HepG2 (cell line): ENCODE measurements around the gene ROMO1. TPM values are rescaled to one million over a fixed set of nuclear protein-coding genes. Genes with fewer than 3 reads are reported as not detected.
A peak's percentile ranks its signal among the peaks of the same experiment; 100 is the strongest.

Experiments used
- ATAC-seq: fragments of 200-7000 bp; cut with Tn5 transposase; 3 replicates; pipeline ENCODE4 v1.9.1; 2020; ENCODE audit warnings: mild to moderate bottlenecking, moderate library complexity
- BruUV-seq: library from RNA; stranded (reverse); fragments of 400-500 nt; replicated peaks from 2 replicates; lab custom pipeline; 2021; lab: Mats Ljungman, UMichigan
- CTCF ChIA-PET: fragments of 300-600 bp; formaldehyde crosslinking; extraction: SDS; loops from one replicate; lab custom pipeline; 2021; ENCODE audit warnings: low total read pairs, inconsistent platforms, low intra/inter-chr PET ratio; lab: Yijun Ruan, JAX
- POLR2A ChIA-PET: fragments of 350-600 bp; sonication (Branson Sonifier 250); formaldehyde crosslinking; loops from one replicate; lab custom pipeline; 2020; ENCODE audit warnings: antibody characterized with exemption, inconsistent platforms; lab: Yijun Ruan, JAX
- DNase-seq: peaks from one replicate; pipeline ENCODE4 v3.0.0-alpha.2; 2015; ENCODE audit warnings: low spot score
- FAIRE-seq: peaks from 3 replicates; lab custom pipeline; 2011; peaks lifted over from hg19 to GRCh38; lab: Jason Lieb, UNC
- H2AFZ ChIP-seq: one replicate; pipeline ENCODE4 v1.6.1; 2011; ENCODE audit warnings: low read length, inconsistent platforms
- H3K27ac ChIP-seq: fragments of 300-600 bp; 3 replicates; pipeline ENCODE4 v1.8.0; 2011; ENCODE audit warnings: mixed run types, mild to moderate bottlenecking, mixed read lengths, low read length, inconsistent platforms; ENCODE audit not compliant: insufficient read depth; ENCODE audit errors: extremely low read length
- H3K27me3 ChIP-seq, 2 experiments: fragments of 200-600 bp in 1 of 2; 2 replicates in 1 of 2; 3 replicates in 1 of 2; pipeline versions ENCODE4 v1.6.0 to v1.8.0; 2011; ENCODE audit warnings: low read length in 2 of 2, mild to moderate bottlenecking in 2 of 2, moderate library complexity in 2 of 2, inconsistent platforms in 1 of 2; ENCODE audit not compliant: insufficient read depth in 2 of 2, control insufficient read depth in 1 of 2
- H3K36me3 ChIP-seq, 2 experiments: fragments of 200-600 bp in 1 of 2; replicated peaks in 1 of 2; 2 replicates in 1 of 2; 3 replicates in 1 of 2; pipeline versions ENCODE4 v1.5.1 to v1.8.0; 2011; ENCODE audit warnings: low read length in 2 of 2, inconsistent platforms in 1 of 2; ENCODE audit not compliant: insufficient read depth in 2 of 2, control insufficient read depth in 1 of 2
- H3K4me1 ChIP-seq: 2 replicates; pipeline ENCODE4 v1.5.1; 2012; ENCODE audit warnings: low read length, inconsistent platforms; ENCODE audit not compliant: insufficient read depth
- H3K4me2 ChIP-seq: 2 replicates; pipeline ENCODE4 v1.6.0; 2011; ENCODE audit warnings: low read depth, low read length, inconsistent platforms
- H3K4me3 ChIP-seq, 3 experiments: fragments of 200-600 bp in 1 of 3; sonication (generic), shearing (Covaris generic) in 1 of 3; replicated peaks in 1 of 3; 2 replicates each; pipeline ENCODE4 v1.5.1; 2011 to 2016; ENCODE audit warnings: low read length in 3 of 3, inconsistent platforms in 2 of 3, low read depth in 2 of 3, mild to moderate bottlenecking in 2 of 3, control low read depth in 1 of 3, mixed read lengths in 1 of 3; ENCODE audit not compliant: insufficient read depth in 1 of 3
- H3K79me2 ChIP-seq: one replicate; pipeline ENCODE4 v1.6.1; 2011; ENCODE audit warnings: low read length, inconsistent platforms; ENCODE audit not compliant: insufficient read depth
- H3K9ac ChIP-seq: 2 replicates; pipeline ENCODE4 v1.6.0; 2011; ENCODE audit warnings: mild to moderate bottlenecking, low read depth, low read length, inconsistent platforms; ENCODE audit not compliant: insufficient read depth
- H3K9me3 ChIP-seq: 2 replicates; pipeline ENCODE4 v1.5.1; 2012; ENCODE audit warnings: mild to moderate bottlenecking, low read length
- H4K20me1 ChIP-seq: 2 replicates; pipeline ENCODE4 v1.6.0; 2011; ENCODE audit warnings: inconsistent platforms, mild to moderate bottlenecking, low read length, moderate library complexity; ENCODE audit not compliant: insufficient read depth
- ATF1 ChIP-seq: IDR thresholded peaks from 2 replicates; pipeline ENCODE4 v1.6.1; 2016; ENCODE audit warnings: mild to moderate bottlenecking, control low read depth
- ETV5 ChIP-seq: IDR thresholded peaks from 2 replicates; pipeline ENCODE4 v1.6.1; 2018; ENCODE audit warnings: missing biosample characterization, missing genetic modification reagents, inconsistent platforms, borderline replicate concordance
- GATA4 ChIP-seq: sonication (generic); IDR thresholded peaks from 2 replicates; pipeline ENCODE4 v1.6.1; 2016; ENCODE audit warnings: antibody characterized with exemption, low read depth, borderline replicate concordance
- KDM5A ChIP-seq: fragments of 200-600 bp; sonication (generic); IDR thresholded peaks from 2 replicates; pipeline ENCODE4 v1.7.0; 2018; ENCODE audit warnings: antibody characterized with exemption, mild to moderate bottlenecking, low read length, borderline replicate concordance
- POLR2AphosphoS2 ChIP-seq: IDR thresholded peaks from 2 replicates; pipeline ENCODE4 v1.6.1; 2011; ENCODE audit warnings: low read depth, low read length, improper control_type of control experiment
- POLR2AphosphoS5 ChIP-seq: IDR thresholded peaks from 2 replicates; pipeline ENCODE4 v1.6.1; 2012; ENCODE audit warnings: low read depth, low read length
- RARG ChIP-seq: sonication (generic); formaldehyde crosslinking; IDR thresholded peaks from 2 replicates; pipeline ENCODE4 v1.4.0; 2020; ENCODE audit warnings: low read depth, mild to moderate bottlenecking, missing genetic modification reagents
- RBFOX2 ChIP-seq: fragments of 200-400 bp; formaldehyde crosslinking; IDR thresholded peaks from 2 replicates; pipeline ENCODE4 v1.6.1; 2017; ENCODE audit warnings: low read depth, mild to moderate bottlenecking, low read length
- RBM22 ChIP-seq: fragments of 200-400 bp; formaldehyde crosslinking; optimal IDR thresholded peaks from 2 replicates; pipeline ENCODE3; 2017; ENCODE audit warnings: mild to moderate bottlenecking, low read length, moderate library complexity
- SRSF4 ChIP-seq: fragments of 200-400 bp; formaldehyde crosslinking; IDR thresholded peaks from one replicate; pipeline ENCODE4 v1.6.1; 2018; ENCODE audit warnings: mild to moderate bottlenecking, low read depth, low read length, moderate library complexity; ENCODE audit not compliant: poor library complexity, severe bottlenecking
- ZC3H4 ChIP-seq: sonication (generic); formaldehyde crosslinking; IDR thresholded peaks from 2 replicates; pipeline ENCODE4 v1.4.0; 2020; ENCODE audit warnings: missing genetic modification reagents, borderline replicate concordance
- ZFP36L1 ChIP-seq: sonication (generic); formaldehyde crosslinking; IDR thresholded peaks from 2 replicates; pipeline ENCODE4 v1.8.0; 2022; ENCODE audit warnings: mild to moderate bottlenecking, missing genetic modification reagents, moderate library complexity
- ZNF362 ChIP-seq: sonication (generic); formaldehyde crosslinking; IDR thresholded peaks from 2 replicates; pipeline ENCODE4 v1.4.0; 2020; ENCODE audit warnings: missing genetic modification reagents, mild to moderate bottlenecking, borderline replicate concordance
- ZNF709 ChIP-seq: sonication (generic); formaldehyde crosslinking; IDR thresholded peaks from 2 replicates; pipeline ENCODE4 v1.5.0; 2020; ENCODE audit warnings: mild to moderate bottlenecking, missing genetic modification reagents
- ZNF781 ChIP-seq: sonication (generic); formaldehyde crosslinking; IDR thresholded peaks from 2 replicates; pipeline ENCODE4 v1.5.1; 2020; ENCODE audit warnings: borderline replicate concordance, mild to moderate bottlenecking, missing genetic modification reagents; ENCODE audit errors: not compliant biosample characterization
- WGBS: methylation state at CpG from one replicate; pipeline ENCODE4 v1.1.6; 2017; ENCODE audit warnings: low lambda C conversion rate; 5-methylcytosine and 5-hydroxymethylcytosine counted together
- in situ Hi-C: cut with HindIII; loops from 2 replicates; pipeline ENCODE4 v1.10.0; 2017; ENCODE audit warnings: low pct_unique_long_range_greater_than_20kb; ENCODE audit not compliant: extremely low pct_ligation_motif_present
- intact Hi-C: fragments of 100-400 bp; cut with micrococcal nuclease; formaldehyde crosslinking; loops from one replicate; pipeline ENCODE4 v1.10.0; 2022; ENCODE audit not compliant: unreplicated experiment
- polyA plus RNA-seq, 8 experiments: library from polyadenylated mRNA; depleted of rRNA in 3 of 8; stranded (reverse) in 7 of 8; unstranded in 1 of 8; fragments of >200 nt; fragmentation: Illumina TruSeq in 4 of 8; extraction: Trizol in 4 of 8; gene quantifications; 2 replicates each; pipeline versions ENCODE4 v1.2.1 to v1.2.3, GENCODE V29; 2011 to 2016; ENCODE audit warnings: low read depth in 4 of 8, missing spikeins in 1 of 8, mixed read lengths in 1 of 8; ENCODE audit not compliant: insufficient read depth in 1 of 8
- total RNA-seq, 5 experiments: library from RNA; depleted of rRNA; stranded (reverse); fragments of >200 nt; fragmentation: Illumina TruSeq; extraction: Trizol; gene quantifications; 2 replicates each; pipeline ENCODE4 v1.2.3, GENCODE V29; 2016; ENCODE audit warnings: low read depth in 1 of 5

ROMO1 gene
- total and polyA plus RNA-seq, 2 of the 13 experiments (the other 11 are each of a cell fraction or from before 2014, with no cell fraction given), result 636 to 755 TPM

DNA sequence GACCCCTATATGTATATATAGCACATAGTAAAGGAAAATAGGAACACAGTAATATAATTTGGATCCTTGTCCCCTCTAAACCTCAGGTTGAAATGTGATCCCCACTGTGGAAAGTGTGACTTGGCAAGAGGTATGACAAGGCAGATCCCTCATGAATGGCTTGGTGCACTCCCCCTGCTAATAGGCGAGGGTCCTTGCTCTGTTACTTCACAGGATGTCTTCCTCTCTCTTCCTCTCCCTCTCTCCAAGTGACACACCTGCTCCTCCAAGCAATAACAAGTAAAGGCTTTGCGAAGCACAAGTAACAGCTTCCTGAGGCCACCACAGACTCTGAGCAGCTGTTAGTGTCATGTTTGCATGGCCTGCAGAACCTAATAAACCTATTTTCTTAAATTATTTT, 16.4 kb downstream of the ROMO1 start:
- ATAC-seq, result peak; percentile 4
- in situ Hi-C loops, result no loop called here

DNA sequence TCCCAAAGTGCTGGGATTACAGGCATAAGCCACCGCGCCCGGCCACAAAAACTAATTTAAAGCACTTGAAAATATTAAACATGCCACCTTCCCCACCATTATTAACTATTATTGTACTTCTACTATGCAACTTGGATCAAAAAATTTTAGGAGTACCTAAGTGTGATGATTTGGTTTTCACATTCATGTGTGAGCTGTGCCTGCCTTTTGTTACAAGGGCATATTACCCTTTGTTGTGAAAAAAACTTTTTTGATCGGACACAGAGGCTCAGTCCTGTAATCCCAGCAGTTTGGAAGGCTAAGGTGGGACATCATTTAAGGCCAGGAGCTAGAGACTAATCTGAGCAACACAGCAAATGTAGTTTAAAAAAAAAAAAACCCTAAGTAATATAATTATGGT, 17.1 kb downstream of the ROMO1 start:
- no TSS peak for BruUV-seq
- no peak overlapping the region for H3K27ac ChIP-seq
- H3K36me3 ChIP-seq, result peaks cover 74 to 94% of the 10 kb centered on the region in 2 experiments
- CTCF ChIA-PET, result no interaction called here
- DNase-seq, result no peak
- H4K20me1 ChIP-seq, result peaks cover 98% of the 10 kb centered on the region
- FAIRE-seq, result no peak
- no peak overlapping the region for H3K4me3 ChIP-seq
- 96% methylated on average over 4 of the region's 4 CpGs for WGBS
- TF ChIP-seq ETV5 (CRISPR knock-in tag), result no peak
- TF ChIP-seq POLR2AphosphoS2, result peak; percentile 95; the same call in 1 of the 2 replicates
- no peak for TF ChIP-seq ZC3H4
- TF ChIP-seq ZFP36L1 (CRISPR knock-in tag), result 0 out of 2 replicates have a peak, but pooled peaks have one; percentile 19
- peak; percentile 52 for TF ChIP-seq ZNF781 (CRISPR knock-in tag)
- TF ChIP-seq POLR2AphosphoS5, result peak; percentile 58; the same call in 1 of the 2 replicates
- TF ChIP-seq, all 625 proteins: peak for 4
- peaks cover 89% of the 10 kb centered on the region for H3K79me2 ChIP-seq
- POLR2A ChIA-PET, result interaction anchor here (4.6 to 23.6 kb wide), 3 partner anchors 9 to 26 kb away, joined by 38 to 319 read pairs (median 57); partner anchors contain the start of genes NFS1, RBM39 and ROMO1
- no peak for ATAC-seq
- no peak overlapping the region for H3K4me2 ChIP-seq
- intact Hi-C loops, result no loop called here
- no peak overlapping the region for H3K9ac ChIP-seq
- H3K9me3 ChIP-seq, result no peaks in the 10 kb centered on the region
- no peaks in the 10 kb centered on the region for H3K27me3 ChIP-seq
- H3K4me1 ChIP-seq, result peaks cover 5% of the 10 kb centered on the region; the same call in 1 of the 2 replicates
- no peak overlapping the region for H2AFZ ChIP-seq
- in situ Hi-C loops, result no loop called here

More for the DNA sequence above, 16.4 kb downstream of the ROMO1 start:
- TF ChIP-seq POLR2AphosphoS2 (peak; percentile 88), SRSF4 (no peak), RBFOX2 (peak; percentile 59; the same call in 1 of the 2 replicates), KDM5A (no peak), GATA4 (no peak), RARG (CRISPR knock-in tag) (no peak), ATF1 (CRISPR knock-in tag) (no peak), ZNF709 (no peak), RBM22 (peak; percentile 98), ZNF362 (CRISPR knock-in tag) (no peak)
- no peak for DNase-seq
- Histone ChIP-seq H3K4me3 (no peak overlapping the region), H3K79me2 (peaks cover 90% of the 10 kb centered on the region), H3K27ac (no peak overlapping the region), H3K9ac (no peak overlapping the region), H2AFZ (no peak overlapping the region), H3K36me3 (peaks cover 72 to 94% of the 10 kb centered on the region in 2 experiments), H4K20me1 (peaks cover 98% of the 10 kb centered on the region), H3K4me2 (no peak overlapping the region), H3K9me3 (no peaks in the 10 kb centered on the region), H3K27me3 (no peaks in the 10 kb centered on the region), H3K4me1 (peaks cover 5% of the 10 kb centered on the region; the same call in 1 of the 2 replicates)
- 96% methylated on average over 2 of the region's 2 CpGs for WGBS
- intact Hi-C loops, result no loop called here
- ChIA-PET POLR2A (interaction anchor here (0.6 to 23.6 kb wide), 3 partner anchors 10 to 149 kb away, joined by 3 to 319 read pairs (median 57); partner anchors contain the start of genes NFS1 and ROMO1), CTCF (no interaction called here)
- no TSS peak for BruUV-seq
- FAIRE-seq, result no peak
